Stimulated activated CD8-positive, alpha-beta memory T cell treated with anti-CD3 and anti-CD28 coated beads, Interleukin-7, amount 100 ng/mL, for 4 hours (primary cell): ENCODE data around the gene NOA1.
"Not testable (repeated sequence)": the region's sequence is repeated elsewhere in the genome, so short reads cannot be mapped to it uniquely, and the experiment has no call there.

ENCODE experiments used
- DNase-seq, 2 donors: peaks; one replicate each; pipeline ENCODE4 v3.0.0-alpha.2; 2020; ENCODE audit warnings: low read depth in 2 of 2

Gene NOA1

DNA sequence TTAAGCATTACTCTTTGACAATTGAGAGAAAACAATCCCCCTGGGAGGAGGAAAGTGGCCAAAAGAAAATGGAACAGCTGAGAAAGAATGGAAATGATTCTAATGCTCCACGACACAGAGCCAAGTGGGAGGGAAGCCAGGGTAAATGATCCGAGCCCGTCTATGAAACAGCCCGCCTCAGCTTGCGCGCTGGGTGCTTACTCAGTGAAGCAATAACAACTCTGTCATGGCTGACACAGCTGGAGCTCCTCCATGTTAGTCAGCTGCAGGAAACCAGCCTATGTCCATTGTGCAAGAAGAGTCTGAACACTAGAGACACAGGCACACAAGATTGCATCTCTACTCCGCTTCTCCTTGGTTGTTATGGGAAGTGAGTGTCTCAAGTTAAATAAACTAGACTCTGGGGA lies 19.3 kb downstream of the NOA1 start:
- no peak for DNase-seq

DNA sequence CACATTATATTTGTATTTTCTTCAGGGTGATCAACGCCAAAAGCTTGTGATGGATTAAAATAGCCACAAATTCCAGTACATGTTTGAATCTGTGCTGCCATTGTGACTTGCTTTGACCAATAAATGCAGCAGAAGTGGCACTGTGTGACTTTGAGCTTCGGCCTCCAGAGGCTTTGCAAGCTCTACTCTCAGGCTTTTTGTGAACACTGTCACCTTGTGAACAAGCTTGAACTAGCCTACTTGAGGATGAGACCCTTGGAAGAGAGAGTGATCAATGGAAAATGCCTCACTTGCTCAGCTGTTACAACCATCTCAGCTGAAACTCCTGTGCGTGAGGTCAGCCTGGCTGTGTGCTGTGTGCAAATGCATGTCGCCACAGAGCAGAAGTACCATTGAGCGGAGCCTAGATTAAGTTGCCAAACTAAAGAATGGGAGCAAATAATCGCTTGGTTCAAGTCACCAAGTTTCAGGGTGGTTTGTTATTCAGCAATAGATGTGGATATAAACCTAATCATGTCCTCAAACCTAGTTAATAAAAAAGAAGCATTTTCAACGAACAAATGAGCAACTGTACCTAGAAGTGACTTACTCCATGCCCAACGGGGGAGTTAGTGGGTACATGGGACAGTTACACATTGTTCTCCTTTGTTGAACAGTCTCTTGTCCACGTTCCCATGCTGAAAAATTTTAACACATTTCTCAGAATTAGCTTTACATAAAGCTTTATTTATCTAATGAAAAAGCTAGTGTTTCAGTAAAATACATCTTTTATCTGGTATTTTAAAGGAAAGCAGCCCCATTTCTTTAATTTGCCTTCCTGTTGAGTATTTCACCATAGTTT lies 23.5 kb downstream of the NOA1 start:
- DNase-seq, result no peak

DNA sequence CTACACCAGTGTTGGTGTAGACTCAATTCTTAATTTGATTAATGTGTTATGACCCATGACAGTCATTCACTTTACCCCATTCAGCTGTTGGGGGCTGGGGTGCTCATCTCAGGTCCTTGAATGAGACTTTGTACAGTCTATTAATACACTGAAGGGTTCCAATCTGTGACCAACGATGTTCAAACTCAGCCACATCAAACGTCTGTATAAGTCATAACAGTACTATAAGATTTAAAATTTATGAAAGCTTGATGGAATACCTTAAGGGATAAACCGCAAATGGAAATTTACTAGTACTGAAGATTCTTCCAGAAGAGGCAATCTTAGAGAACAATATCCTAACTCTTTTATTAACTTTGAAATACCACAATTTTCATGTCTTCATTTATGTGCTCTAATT lies 36.0 kb downstream of the NOA1 start:
- no peak for DNase-seq

DNA sequence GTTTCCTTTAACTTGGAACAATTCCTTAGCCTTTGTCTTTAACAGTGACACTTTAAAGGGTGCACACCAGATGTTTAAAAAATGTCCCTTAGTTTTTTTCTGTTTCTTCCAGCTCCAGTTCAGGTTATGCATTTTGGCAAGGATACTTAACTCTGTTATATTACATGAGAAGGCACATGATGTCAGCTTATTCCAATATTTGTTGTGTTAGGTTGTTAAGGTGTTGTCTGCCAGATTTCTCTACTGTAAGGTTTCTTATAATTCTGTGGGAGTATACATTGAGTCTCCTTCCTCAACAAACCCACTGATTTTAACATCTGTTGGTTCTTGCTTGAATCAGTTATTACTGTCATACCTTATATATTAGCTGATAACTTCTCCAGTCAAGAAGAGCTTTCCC lies 36.4 kb downstream of the NOA1 start:
- no peak for DNase-seq

DNA sequence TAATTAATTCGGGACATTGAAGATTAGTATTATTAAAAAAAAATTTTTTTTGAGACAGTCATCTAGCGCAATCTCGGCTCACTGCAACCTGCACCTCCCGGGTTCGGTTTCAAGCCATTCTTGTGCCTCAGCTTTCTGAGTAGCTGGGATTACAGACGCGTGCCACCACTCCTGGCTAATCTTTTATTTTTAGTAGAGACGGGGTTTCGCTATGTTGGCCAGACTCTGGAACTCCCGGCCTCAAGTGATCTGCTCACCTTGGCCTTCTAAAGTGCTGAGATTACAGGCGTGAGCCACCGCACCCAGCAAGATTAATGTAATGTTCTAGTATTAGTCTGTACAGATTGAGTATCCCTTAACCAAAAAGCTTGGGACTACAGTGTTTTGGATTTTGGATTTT lies 37.0 kb downstream of the NOA1 start:
- no peak for DNase-seq

DNA sequence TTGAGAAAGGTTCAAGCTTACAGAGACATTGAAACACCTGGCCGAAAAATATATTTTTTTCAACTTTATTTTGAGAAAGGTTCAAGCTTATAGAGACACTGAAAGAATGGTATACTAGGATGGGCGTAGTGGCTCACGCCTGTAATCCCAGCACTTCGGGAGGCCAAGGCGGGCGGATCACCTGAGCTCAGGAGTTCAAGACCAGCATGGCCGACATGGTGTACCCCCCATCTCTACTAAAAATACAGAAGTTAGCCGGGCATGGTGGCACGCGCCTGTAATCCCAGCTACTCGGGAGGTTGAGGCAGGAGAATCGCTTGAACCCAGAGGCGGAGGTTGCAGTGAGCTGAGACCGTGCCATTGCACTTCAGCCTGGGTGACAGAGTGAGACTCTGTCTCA lies 37.6 kb downstream of the NOA1 start:
- DNase-seq, result not testable (repeated sequence)

DNA sequence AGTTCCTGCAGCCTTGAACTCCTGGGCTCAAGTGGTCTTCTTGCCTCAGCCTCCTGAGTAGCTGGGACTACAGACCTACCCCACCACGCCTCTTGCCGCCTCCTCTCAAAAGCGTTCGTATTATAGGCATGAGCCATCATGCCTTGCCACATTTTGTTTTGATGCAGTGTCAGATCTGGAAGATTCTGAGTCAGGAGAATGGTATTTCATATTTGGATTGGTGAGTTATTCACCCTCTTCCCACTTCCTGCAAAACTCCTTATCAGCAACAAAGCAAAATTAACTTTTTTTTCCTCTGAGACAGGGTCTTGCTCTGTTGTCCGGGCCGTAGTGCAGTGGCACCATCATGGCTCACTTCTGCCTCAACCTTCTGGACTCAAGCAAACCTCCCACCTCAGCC lies 40.1 kb downstream of the NOA1 start:
- DNase-seq, result no peak

DNA sequence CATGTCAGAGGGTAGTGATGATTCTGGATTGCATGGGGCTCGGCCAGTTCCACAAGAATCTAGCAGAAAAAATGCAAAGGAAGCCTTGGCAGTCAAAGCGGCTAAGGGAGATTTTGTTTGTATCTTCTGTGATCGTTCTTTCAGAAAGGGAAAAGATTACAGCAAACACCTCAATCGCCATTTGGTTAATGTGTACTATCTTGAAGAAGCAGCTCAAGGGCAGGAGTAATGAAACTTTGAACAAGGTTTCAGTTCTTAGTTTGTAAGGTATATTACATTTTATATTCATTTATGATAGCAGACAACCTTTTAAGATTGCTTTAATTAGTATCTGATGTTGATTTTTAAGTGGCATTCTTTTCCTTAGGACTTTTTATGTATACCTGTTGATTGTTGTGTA lies 45.5 kb downstream of the NOA1 start:
- DNase-seq, result no peak

DNA sequence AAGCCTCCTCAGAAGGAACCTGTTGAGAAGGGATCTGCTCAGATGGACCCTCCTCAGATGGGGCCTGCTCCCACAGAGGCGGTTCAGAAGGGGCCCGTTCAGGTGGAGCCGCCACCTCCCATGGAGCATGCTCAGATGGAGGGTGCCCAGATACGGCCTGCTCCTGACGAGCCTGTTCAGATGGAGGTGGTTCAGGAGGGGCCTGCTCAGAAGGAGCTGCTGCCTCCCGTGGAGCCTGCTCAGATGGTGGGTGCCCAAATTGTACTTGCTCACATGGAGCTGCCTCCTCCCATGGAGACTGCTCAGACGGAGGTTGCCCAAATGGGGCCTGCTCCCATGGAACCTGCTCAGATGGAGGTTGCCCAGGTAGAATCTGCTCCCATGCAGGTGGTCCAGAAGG lies 46.8 kb downstream of the NOA1 start:
- DNase-seq, result no peak

DNA sequence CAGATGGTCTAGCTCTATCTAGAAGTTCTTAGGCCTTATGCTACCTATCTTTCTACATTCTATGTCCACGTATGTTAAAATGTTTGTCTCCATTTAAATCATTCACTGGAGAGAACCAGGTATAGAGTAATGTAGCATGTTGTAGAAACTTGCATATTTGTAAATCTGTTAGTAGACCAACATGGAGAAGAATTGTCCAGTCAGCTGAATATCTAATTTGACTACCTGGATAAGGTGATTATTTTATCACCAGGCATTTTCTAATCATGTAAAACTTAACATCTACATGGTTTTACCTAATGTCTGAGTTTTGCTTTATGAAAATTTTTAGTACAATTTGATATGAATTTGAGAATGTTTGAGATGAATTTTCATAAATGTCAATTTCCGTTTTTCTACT lies 50.2 kb downstream of the NOA1 start:
- DNase-seq, result no peak

DNA sequence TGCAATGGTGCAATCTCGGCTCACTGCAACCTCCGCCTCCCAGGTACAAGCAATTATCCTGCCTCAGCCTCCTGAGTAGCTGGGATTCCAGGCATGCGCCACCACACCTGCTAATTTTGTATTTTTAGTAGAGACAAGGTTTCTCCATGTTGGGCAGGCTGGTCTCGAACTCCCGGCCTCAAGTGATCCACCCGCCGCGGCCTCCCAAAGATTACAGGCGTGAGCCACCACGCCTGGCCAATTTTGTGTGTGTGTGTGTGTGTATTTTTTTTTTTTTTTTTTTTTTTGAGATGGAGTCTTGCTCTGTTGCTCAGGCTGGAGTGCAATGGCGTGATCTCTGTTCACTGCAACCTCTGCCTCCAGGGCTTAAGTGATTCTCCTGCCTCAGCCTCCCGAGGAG lies 62.4 kb downstream of the NOA1 start:
- DNase-seq, result not testable (repeated sequence)

DNA sequence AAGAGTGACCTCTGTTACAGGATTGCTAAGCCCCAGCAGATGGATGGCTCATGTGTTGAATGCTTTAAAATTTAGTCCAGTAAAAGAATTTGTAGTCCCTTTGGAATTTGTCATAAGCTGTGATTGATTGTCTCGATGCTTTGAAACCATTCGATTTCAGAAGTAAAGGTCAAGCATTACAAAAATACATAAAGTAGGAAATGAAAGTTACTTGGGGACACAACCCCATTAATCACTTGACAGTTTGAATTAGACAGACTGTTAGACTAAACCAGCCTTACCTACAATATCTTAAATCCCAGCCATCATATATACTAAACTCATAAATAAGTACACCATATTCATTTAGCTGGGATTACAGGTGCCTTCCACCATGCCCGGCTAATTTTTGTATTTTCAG lies 63.1 kb downstream of the NOA1 start:
- no peak for DNase-seq
